Measurements from ENCODE around the gene LRPAP1. TPM values are rescaled to one million over a fixed set of nuclear protein-coding genes. Genes with fewer than 3 reads are reported as not detected.
A peak's percentile ranks its signal among the peaks of the same experiment; 100 is the strongest.
"Not testable (repeated sequence)": the region's sequence is repeated elsewhere in the genome, so short reads cannot be mapped to it uniquely, and the experiment has no call there.

LRPAP1 gene
- total RNA-seq, 1 donor from 2014 or later, result 68.5 TPM

- peak; percentile 5 for DNase-seq
- peaks cover 5% of the 10 kb centered on the region for H3K27me3 Mint-ChIP-seq (ENCODE audit: unreplicated experiment)
- H3K36me3 Mint-ChIP-seq (ENCODE audit: unreplicated experiment), result peaks cover 4% of the 10 kb centered on the region
- peaks cover 6% of the 10 kb centered on the region for H3K9me3 Mint-ChIP-seq (ENCODE audit: unreplicated experiment)
- no peak overlapping the region for H3K27ac Mint-ChIP-seq (ENCODE audit: unreplicated experiment)
- no peaks in the 10 kb centered on the region for H3K4me1 Mint-ChIP-seq (ENCODE audit: low read depth, unreplicated experiment)
- TF ChIP-seq CTCF (IDR thresholded peaks at IDR 0.05; ENCODE audit: partially characterized antibody, unreplicated experiment), result no peak
- no peak overlapping the region for H3K4me3 Mint-ChIP-seq (ENCODE audit: unreplicated experiment)
Measured at GRCh38 chr4:3514221-3514780, 17.9 kb downstream of the LRPAP1 start.

DNA sequence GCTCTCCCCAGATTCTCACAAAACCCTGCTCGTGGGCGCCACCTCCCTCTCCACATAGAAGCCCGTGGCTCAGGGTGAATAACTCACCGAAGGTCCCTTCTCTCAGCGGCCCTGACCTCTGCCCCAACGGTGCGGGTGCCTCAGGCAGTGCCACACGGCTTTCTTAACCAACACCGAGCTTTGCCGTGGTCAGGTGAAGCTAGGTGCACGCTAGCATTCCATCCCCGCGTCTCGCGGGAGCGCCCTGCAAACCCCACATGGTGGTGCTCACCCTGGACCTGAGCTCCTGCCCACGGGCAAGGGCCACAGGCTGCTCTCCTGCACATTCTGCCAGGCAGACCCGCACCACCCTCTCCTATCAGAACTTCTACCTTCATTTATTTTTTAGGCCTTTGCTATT, 18.4 kb downstream of the LRPAP1 start:
- Mint-ChIP-seq H3K4me3 (ENCODE audit: unreplicated experiment) (no peak overlapping the region), H3K36me3 (ENCODE audit: unreplicated experiment) (peaks cover 4% of the 10 kb centered on the region), H3K4me1 (ENCODE audit: low read depth, unreplicated experiment) (no peaks in the 10 kb centered on the region), H3K27ac (ENCODE audit: unreplicated experiment) (no peak overlapping the region), H3K27me3 (ENCODE audit: unreplicated experiment) (peaks cover 5% of the 10 kb centered on the region), H3K9me3 (ENCODE audit: unreplicated experiment) (peaks cover 6% of the 10 kb centered on the region)
- no peak for DNase-seq
- no peak for TF ChIP-seq CTCF (IDR thresholded peaks at IDR 0.05; ENCODE audit: partially characterized antibody, unreplicated experiment)

GRCh38 chr4:3512719-3513118, 19.5 kb downstream of the LRPAP1 start:
- Mint-ChIP-seq H3K27me3 (ENCODE audit: unreplicated experiment) (peaks cover 3% of the 10 kb centered on the region), H3K4me3 (ENCODE audit: unreplicated experiment) (peak overlapping the region; percentile 15), H3K9me3 (ENCODE audit: unreplicated experiment) (peaks cover 5% of the 10 kb centered on the region), H3K27ac (ENCODE audit: unreplicated experiment) (no peak overlapping the region), H3K4me1 (ENCODE audit: low read depth, unreplicated experiment) (no peaks in the 10 kb centered on the region), H3K36me3 (ENCODE audit: unreplicated experiment) (peaks cover 4% of the 10 kb centered on the region)
- DNase-seq, result no peak
- no peak for TF ChIP-seq CTCF (IDR thresholded peaks at IDR 0.05; ENCODE audit: partially characterized antibody, unreplicated experiment)

DNA sequence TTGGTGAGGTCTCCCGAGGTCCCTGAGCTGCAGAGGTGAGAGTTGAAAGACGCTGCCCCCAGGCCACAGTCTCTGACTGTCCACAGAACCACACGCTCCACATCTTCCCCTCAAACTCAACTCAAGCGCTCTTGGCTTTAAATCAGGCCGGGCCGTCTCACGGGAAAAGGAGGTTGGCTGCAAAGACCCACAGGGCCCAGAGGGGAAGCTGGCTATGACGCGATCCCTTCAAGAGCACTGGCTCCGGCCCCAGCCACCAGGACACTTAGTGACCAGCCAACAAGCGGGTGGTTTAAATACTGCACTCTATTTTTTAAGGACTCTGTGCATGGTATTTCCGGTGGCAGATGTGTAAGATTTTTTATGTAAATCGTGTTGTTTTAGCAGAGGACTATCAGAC, 19.9 kb downstream of the LRPAP1 start:
- peaks cover 4% of the 10 kb centered on the region for H3K36me3 Mint-ChIP-seq (ENCODE audit: unreplicated experiment)
- H3K9me3 Mint-ChIP-seq (ENCODE audit: unreplicated experiment), result peaks cover 5% of the 10 kb centered on the region
- no peaks in the 10 kb centered on the region for H3K4me1 Mint-ChIP-seq (ENCODE audit: low read depth, unreplicated experiment)
- no peak overlapping the region for H3K4me3 Mint-ChIP-seq (ENCODE audit: unreplicated experiment)
- H3K27me3 Mint-ChIP-seq (ENCODE audit: unreplicated experiment), result peaks cover 3% of the 10 kb centered on the region
- no peak overlapping the region for H3K27ac Mint-ChIP-seq (ENCODE audit: unreplicated experiment)
- no peak for TF ChIP-seq CTCF (IDR thresholded peaks at IDR 0.05; ENCODE audit: partially characterized antibody, unreplicated experiment)
- DNase-seq, result peak; percentile 15

DNA sequence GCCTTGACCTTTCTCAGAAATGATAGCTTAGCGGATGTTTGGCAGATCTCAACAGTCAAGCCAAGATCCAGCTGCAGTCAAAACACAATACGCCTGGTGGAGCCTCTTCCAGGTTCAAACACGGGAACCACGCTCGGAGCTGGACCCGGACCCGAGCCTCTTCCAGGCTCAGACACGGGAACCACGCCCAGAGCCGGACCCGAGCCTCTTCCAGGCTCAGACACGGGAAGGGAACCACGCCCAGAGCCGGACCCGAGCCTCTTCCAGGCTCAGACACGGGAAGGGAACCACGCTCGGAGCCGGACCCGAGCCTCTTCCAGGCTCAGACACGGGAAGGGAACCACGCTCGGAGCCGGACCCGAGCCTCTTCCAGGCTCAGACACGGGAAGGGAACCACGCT, 20.6 kb downstream of the LRPAP1 start:
- not testable (repeated sequence) for H3K4me3 Mint-ChIP-seq (ENCODE audit: unreplicated experiment); H3K27me3 Mint-ChIP-seq (ENCODE audit: unreplicated experiment); DNase-seq; H3K36me3 Mint-ChIP-seq (ENCODE audit: unreplicated experiment); H3K9me3 Mint-ChIP-seq (ENCODE audit: unreplicated experiment); H3K27ac Mint-ChIP-seq (ENCODE audit: unreplicated experiment); H3K4me1 Mint-ChIP-seq (ENCODE audit: low read depth, unreplicated experiment)

Data from glutamatergic neuron (in vitro differentiated cells).